AG04449 (cell line): ENCODE results near the gene LYG1.
"Not testable (repeated sequence)": the region's sequence is repeated elsewhere in the genome, so short reads cannot be mapped to it uniquely, and the experiment has no call there.

ENCODE experiments used
- CTCF ChIA-PET: fragments of 350-600 bp; formaldehyde crosslinking; extraction: SDS; loops from one replicate; lab custom pipeline; 2021; ENCODE audit warnings: antibody characterized with exemption; lab: Yijun Ruan, JAX
- POLR2A ChIA-PET: fragments of 400-600, 350-600 bp; formaldehyde crosslinking; extraction: SDS; loops from one replicate; lab custom pipeline; 2020; ENCODE audit warnings: antibody characterized with exemption, inconsistent platforms; lab: Yijun Ruan, JAX
- DNase-seq: peaks from one replicate; pipeline ENCODE4 v3.0.0-alpha.2; 2010; ENCODE audit warnings: low read depth, low spot score
- H3K4me3 ChIP-seq: 2 replicates; pipeline ENCODE4 v1.5.1; 2011; ENCODE audit warnings: low read depth, mild to moderate bottlenecking, control low read depth, low read length
- TF ChIP-seq, protein P1 (sequence below): IDR thresholded peaks from one replicate; pipeline ENCODE4 v1.5.1; 2011; ENCODE audit warnings: mild to moderate bottlenecking, moderate library complexity, low read length, control low read depth, inconsistent platforms; ENCODE audit not compliant: insufficient read depth; ENCODE audit errors: missing control alignments

Gene LYG1

DNA sequence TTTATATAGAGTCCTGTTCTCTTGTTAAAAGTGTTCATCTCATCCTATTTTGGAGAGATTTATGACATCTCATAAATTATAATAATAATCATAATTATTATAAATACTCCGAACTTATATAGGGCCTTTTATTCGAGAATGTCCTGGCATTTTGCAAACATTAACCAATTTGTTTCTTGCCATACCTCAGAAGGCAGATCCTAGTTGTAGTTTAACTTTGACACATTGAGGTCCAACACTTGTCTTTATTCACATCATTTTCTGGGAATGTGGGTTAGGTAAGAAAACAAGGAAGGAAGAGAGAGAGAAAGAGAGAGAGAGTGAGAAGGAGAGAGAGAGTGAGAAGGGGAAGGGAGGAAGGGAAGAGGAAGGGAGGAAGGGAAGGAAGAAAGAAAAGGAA lies at the start of gene LYG1:
Gene LYG1, minus strand, starts transcription at position 101 of the 400 bp plus-strand sequence. CDS start 5,527 bp downstream, outside the sequence.
- DNase-seq, H3K4me3 ChIP-seq, POLR2A ChIA-PET, CTCF ChIA-PET: not testable (repeated sequence)

DNA sequence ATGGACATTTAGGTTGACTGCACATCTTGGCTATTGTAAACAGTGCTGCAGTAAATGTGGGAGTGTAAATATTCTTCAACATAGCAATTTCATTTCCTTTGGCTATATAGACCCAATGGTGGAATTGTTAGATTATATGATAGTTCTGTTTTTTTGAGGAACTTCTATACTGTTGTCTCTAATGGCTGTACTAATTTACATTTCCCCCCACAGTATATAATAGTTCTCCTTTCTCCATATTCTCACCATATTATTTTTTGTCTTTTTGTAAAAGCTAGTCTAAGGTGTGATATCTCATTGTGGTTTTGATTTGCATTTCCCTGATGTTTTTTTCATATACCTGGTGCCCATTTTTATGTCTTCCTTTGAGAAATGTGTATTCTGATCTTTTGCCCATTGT lies 49.2 kb upstream of the LYG1 start:
- ChIA-PET CTCF (interaction anchor here (1.0 kb wide), 1 partner anchor 13 kb away, joined by 4 read pairs; the partner anchor contains the start of gene EIF5B), POLR2A (no interaction called here)
- TF ChIP-seq, protein P1, sequence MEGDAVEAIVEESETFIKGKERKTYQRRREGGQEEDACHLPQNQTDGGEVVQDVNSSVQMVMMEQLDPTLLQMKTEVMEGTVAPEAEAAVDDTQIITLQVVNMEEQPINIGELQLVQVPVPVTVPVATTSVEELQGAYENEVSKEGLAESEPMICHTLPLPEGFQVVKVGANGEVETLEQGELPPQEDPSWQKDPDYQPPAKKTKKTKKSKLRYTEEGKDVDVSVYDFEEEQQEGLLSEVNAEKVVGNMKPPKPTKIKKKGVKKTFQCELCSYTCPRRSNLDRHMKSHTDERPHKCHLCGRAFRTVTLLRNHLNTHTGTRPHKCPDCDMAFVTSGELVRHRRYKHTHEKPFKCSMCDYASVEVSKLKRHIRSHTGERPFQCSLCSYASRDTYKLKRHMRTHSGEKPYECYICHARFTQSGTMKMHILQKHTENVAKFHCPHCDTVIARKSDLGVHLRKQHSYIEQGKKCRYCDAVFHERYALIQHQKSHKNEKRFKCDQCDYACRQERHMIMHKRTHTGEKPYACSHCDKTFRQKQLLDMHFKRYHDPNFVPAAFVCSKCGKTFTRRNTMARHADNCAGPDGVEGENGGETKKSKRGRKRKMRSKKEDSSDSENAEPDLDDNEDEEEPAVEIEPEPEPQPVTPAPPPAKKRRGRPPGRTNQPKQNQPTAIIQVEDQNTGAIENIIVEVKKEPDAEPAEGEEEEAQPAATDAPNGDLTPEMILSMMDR: no peak

DNA sequence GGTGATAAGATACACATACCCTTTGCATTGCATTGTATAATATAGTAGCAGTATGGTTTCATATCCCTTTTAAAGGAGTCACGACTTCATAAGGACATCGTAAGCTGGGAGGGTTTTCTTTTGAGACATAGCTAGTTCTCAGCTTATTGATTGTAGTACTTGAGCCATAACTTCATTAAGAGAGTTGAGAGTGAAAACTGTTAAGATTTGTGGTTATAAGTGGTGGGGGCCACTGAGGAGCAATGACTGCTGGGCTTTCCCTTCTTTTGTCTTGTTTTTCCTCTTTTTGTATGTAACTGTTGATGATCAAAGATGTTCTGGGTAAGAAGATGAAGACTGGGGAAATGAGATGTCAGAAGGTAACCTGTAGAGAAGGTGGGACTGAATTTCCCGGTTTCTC lies 47.2 kb upstream of the LYG1 start:
- POLR2A ChIA-PET: no interaction called here

More for the DNA sequence above, 49.2 kb upstream of the LYG1 start:
- no peak for DNase-seq
- H3K4me3 ChIP-seq: no peak overlapping the region

DNA sequence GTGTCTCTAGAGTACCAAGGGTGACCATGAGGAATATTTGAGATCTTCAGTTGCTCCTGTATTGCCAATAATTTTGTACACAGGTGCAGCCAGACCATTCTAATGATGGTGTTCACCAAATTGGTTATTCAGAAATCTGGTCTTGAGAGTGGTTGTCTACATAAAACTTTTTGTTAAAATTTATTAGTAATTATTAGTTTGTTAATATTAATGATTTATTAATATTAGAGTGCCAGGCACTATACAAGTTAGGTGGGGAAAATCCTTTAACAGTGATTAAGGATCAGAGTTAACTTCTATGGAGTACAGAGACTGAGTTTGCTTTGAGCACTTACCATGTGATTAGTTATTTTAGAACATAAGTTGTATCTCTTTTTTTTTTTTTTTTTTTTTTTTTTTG lies 45.2 kb upstream of the LYG1 start:
- DNase-seq: no peak
- CTCF ChIA-PET: interaction anchor here (2.6 kb wide), 1 partner anchor 9 kb away, joined by 14 read pairs; the partner anchor contains the start of genes EIF5B and TXNDC9
- POLR2A ChIA-PET: no interaction called here
- TF ChIP-seq, protein P1: no peak
- H3K4me3 ChIP-seq: no peak overlapping the region

More for the DNA sequence above, 47.2 kb upstream of the LYG1 start:
- TF ChIP-seq, protein P1: no peak
- CTCF ChIA-PET: interaction anchor here (0.5 to 2.6 kb wide), 3 partner anchors 8 to 21 kb away, joined by 3 to 14 read pairs (median 7); partner anchors contain the start of genes EIF5B and TXNDC9
- DNase-seq: no peak
- no peak overlapping the region for H3K4me3 ChIP-seq

DNA sequence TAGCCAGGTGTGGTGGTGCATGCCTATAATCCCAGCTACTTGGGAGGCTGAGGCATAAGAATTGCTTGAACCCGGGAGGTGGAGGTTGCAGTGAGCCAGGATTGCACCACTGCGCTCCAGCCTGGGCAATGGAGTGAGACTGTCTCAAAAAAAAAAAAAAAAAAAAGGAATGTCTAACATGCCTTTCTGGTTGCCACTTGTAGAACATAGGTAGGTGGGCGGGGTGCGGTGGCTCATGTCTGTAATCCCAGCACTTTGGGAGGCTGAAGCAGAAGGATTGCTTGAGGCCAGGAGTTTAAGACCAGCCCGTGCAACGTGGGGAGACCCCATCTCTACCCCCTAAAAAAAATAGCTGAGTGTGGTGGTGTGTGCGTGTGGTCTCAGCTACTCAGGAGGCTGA lies 44.4 kb upstream of the LYG1 start:
- CTCF ChIA-PET: not testable (repeated sequence)

DNA sequence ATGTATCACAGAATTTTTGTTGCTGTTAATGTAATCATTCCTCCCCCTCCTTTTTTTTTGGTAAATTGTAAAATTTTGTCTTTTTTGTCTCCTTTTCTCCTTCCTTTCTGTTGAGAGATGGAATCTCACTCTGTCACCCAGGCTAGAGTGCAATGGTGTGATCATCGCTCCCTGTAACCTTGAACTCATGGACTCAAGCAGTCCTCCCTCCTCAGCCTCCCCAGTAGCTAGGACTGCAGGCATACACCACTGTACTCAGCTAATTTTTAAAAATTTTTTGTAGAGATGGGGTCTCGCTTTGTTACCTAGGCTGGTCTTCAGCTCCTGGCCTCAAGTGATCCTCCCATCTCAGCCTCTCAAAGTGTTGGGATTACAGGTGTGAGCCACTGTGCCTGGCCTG lies 41.5 kb upstream of the LYG1 start:
- ChIA-PET POLR2A (interaction anchor here (0.7 kb wide), 1 partner anchor 10 kb away, joined by 3 read pairs; no protein-coding TSS in a partner anchor), CTCF (interaction anchor here (0.9 kb wide), 1 partner anchor 162 kb away, joined by 3 read pairs; no protein-coding TSS in a partner anchor)
- no peak for DNase-seq
- H3K4me3 ChIP-seq: no peak overlapping the region
- TF ChIP-seq, protein P1: no peak

More for the DNA sequence above, 44.4 kb upstream of the LYG1 start:
- POLR2A ChIA-PET, H3K4me3 ChIP-seq, DNase-seq: not testable (repeated sequence)

DNA sequence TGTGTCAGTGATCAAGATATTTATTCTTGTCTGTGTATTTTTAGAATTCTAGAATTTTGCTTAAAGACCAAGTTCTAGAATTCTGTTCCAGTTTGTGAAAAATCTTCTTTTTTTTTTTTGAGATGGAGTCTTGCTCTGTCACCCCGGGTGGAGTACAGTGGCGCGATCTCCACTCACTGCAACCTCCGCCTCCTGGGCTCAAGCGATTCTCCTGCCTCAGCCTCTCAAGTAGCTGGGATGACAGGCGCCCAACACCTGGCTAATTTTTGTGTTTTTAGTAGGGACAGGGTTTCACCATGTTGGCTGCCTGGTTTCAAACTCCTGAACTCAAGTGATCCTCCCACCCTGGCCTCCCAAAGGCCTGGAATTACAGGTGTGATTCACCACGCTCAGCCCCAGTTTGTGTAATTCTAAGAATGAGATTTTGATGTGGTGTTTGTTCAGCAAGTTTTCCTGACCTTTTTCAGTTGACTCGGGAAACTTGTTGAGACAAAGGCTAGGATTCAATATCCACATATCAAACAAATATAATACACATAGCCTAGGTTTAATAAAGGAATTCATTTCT lies 39.8 kb upstream of the LYG1 start:
- POLR2A ChIA-PET: no interaction called here
- TF ChIP-seq, protein P1: no peak
- no peak for DNase-seq
- H3K4me3 ChIP-seq: no peak overlapping the region
- CTCF ChIA-PET: no interaction called here
